Epithelial cell of proximal tubule (primary cell): ENCODE measurements around the gene FREM3. TPM values are rescaled to one million over a fixed set of nuclear protein-coding genes. Genes with fewer than 3 reads are reported as not detected.
"Not testable (repeated sequence)": the region's sequence is repeated elsewhere in the genome, so short reads cannot be mapped to it uniquely, and the experiment has no call there.

ENCODE experiments used
- DNase-seq: peaks from one replicate; pipeline ENCODE4 v3.0.0-alpha.2; 2011; ENCODE audit warnings: low read depth
- H3K4me3 ChIP-seq: 2 replicates; pipeline ENCODE4 v1.5.1; 2011; ENCODE audit warnings: low read depth, mild to moderate bottlenecking, low read length
- total RNA-seq: library from RNA; depleted of rRNA; stranded (reverse); fragments of >200 nt; gene quantifications from 2 replicates; pipeline ENCODE4 v1.2.3, GENCODE V29; 2015
- TF ChIP-seq, protein P1 (sequence below): conservative IDR thresholded peaks from 2 replicates; pipeline ENCODE4 v1.5.1; 2012; ENCODE audit warnings: low read depth, mild to moderate bottlenecking, low read length

The FREM3 gene
- total RNA-seq, 1 donor from 2014 or later = not detected

DNA sequence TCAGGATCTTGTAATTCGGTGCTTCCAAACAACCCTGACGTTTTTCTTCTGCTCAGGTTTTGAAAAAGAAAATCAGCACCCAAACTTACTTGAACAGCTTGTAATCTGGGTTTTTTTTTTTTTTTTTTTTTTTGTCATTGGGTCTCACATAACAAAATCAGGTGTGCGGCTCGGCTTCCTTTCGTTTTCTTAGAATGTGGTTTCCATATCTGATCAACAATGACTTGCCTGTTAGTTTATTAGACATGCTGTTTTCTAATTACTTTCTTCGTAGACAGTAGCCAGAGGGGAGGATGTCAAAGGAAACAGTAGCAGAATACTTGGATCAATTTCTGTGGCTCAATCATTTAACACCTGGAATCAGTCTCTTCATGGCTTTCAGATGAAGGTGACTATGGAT lies 890 bp upstream of the FREM3 start:
- TF ChIP-seq, protein P1, sequence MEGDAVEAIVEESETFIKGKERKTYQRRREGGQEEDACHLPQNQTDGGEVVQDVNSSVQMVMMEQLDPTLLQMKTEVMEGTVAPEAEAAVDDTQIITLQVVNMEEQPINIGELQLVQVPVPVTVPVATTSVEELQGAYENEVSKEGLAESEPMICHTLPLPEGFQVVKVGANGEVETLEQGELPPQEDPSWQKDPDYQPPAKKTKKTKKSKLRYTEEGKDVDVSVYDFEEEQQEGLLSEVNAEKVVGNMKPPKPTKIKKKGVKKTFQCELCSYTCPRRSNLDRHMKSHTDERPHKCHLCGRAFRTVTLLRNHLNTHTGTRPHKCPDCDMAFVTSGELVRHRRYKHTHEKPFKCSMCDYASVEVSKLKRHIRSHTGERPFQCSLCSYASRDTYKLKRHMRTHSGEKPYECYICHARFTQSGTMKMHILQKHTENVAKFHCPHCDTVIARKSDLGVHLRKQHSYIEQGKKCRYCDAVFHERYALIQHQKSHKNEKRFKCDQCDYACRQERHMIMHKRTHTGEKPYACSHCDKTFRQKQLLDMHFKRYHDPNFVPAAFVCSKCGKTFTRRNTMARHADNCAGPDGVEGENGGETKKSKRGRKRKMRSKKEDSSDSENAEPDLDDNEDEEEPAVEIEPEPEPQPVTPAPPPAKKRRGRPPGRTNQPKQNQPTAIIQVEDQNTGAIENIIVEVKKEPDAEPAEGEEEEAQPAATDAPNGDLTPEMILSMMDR = no peak

GRCh38 chr4:143700046-143700415 lies 444 bp downstream of the FREM3 start:
- H3K4me3 ChIP-seq = peak overlapping the region; percentile 21
- DNase-seq = no peak
- TF ChIP-seq, protein P1 = no peak

More for the DNA sequence above, 890 bp upstream of the FREM3 start:
- no peak for DNase-seq
- H3K4me3 ChIP-seq = no peak overlapping the region

GRCh38 chr4:143699331-143700045 lies 987 bp downstream of the FREM3 start:
- TF ChIP-seq, protein P1 = no peak
- no peak overlapping the region for H3K4me3 ChIP-seq
- no peak for DNase-seq

DNA sequence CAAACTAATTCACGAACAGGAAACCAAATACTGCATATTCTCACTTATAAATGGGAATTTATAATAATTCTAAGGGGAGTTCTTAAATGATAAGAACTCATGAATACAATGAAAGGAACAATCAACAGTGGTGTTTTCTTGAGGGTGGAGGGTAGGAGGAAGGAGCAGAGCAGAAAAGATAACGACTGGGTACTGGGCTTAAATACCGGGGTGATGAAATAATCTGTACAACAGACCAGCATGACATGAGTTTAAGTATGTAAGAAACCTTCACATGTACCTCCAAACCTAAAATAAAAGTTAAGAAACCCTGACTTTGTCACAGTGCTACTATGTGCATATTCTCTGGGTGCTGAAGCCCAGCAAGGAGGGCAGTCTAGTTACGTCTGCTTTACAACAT lies 6.6 kb downstream of the FREM3 start:
- TF ChIP-seq, protein P1 = no peak
- DNase-seq = no peak
- H3K4me3 ChIP-seq = no peak overlapping the region

DNA sequence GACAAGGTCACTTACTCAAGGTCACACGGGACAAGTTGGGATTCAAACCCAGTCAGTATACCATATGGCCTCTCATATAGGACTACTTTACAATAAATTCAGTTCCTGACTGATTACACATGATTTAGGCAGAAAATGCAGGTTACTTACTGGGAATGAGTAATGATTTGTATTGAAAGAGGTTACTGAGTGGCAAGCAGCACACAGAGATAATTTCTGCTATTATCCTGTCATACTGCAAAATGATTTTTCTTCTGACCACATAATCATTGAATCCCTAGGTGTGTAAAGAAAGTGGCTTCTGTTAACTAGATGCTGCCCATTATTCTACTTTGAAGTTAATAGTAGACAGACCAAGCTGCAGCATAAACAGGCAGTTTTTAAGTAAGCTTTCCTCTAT lies 8.2 kb downstream of the FREM3 start:
- no peak for DNase-seq
- TF ChIP-seq, protein P1 = no peak
- no peak overlapping the region for H3K4me3 ChIP-seq

DNA sequence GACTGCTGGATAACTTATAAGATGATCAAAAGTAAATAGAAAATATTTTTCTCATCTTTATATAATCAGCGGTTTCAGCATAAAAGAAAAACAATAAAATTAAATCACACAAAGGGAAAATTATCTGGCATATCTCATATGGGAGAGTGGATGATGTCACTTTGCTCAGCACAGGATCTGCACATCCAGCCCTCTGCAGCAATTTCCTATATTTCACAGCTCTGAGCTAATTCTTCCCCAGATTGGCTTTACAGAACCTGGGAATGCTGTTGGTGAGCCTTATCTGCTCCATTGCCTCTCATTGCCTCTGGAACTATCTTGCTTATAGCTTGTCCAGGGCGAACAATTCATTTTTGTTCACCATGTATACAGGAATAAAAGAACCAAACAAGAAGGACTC lies 21.0 kb downstream of the FREM3 start:
- TF ChIP-seq, protein P1 = no peak
- DNase-seq = no peak
- no peak overlapping the region for H3K4me3 ChIP-seq

DNA sequence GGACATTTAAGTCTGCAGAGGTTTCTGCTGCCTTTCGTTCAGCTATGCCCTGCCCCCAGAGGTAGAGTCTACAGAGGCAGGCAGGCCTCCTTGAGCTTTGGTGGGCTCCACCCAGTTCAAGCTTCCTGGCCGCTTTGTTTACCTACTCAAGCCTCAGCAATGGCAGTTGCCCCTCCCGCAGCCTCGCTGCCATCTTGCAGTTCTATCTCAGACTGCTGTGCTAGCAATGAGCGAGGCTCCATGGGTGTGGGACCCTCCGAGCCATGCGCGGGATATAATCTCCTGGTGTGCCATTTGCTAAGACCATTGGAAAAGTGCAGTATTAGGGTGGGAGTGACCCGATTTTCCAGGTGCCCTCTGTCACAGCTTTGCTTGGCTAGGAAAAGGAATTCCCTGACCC lies 26.8 kb downstream of the FREM3 start:
- H3K4me3 ChIP-seq, DNase-seq: not testable (repeated sequence)
